GM21576 (cell line): ENCODE results near the gene EVI2B.
"Not testable (repeated sequence)": the region's sequence is repeated elsewhere in the genome, so short reads cannot be mapped to it uniquely, and the experiment has no call there.

Experiments
- ATAC-seq: cut with Tn5 transposase; IDR thresholded peaks from one replicate; pipeline ENCODE4 v1.9.1; 2021; ENCODE audit warnings: mild to moderate bottlenecking, moderate library complexity; ENCODE audit not compliant: unreplicated experiment

The EVI2B gene, protein sequence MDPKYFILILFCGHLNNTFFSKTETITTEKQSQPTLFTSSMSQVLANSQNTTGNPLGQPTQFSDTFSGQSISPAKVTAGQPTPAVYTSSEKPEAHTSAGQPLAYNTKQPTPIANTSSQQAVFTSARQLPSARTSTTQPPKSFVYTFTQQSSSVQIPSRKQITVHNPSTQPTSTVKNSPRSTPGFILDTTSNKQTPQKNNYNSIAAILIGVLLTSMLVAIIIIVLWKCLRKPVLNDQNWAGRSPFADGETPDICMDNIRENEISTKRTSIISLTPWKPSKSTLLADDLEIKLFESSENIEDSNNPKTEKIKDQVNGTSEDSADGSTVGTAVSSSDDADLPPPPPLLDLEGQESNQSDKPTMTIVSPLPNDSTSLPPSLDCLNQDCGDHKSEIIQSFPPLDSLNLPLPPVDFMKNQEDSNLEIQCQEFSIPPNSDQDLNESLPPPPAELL

DNA sequence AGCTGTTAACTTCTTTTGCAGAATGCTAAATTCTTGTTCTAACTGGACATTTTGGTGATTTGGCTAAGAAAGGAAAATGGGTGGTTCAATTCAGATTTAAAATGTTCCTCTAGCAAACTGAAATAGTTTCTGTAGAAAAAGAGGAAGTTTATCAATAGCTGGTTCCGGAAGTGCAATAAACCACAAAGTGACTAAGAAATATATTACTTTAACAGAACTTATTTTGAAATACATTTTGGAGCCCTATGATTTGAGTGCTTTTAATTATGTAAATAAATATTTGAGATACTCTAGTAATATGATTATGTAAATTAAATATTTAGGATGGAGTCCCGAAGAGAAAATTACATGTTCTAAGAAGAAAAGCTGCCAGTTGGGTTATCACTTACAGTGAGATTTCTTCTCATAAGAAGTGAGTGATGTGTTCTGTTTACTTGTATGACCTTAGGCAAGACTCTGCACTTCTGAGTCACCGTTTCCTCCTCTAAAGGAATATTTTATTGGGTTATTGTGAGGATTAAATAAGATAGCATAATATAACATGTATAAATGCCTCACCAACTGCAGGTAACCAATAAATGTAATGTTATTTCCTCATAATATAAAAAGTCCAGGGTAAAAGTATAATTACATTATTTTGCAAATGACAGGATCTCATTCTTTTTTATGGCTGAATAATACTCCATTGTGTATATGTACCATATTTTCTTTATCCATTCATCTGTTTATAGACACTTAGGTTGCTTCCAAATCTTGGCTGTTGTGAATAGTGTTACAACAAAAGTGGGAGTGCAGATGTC lies at the start of gene EVI2B:
Gene EVI2B (minus strand): TSS at position 73 of the 800 bp plus-strand sequence. CDS start 8,445 bp downstream, outside the sequence.
- no peak for ATAC-seq

- ATAC-seq: no peak
These were observed 44.1 kb upstream of the EVI2B start for GRCh38 chr17:31357839-31358394.

- no peak for ATAC-seq
These were observed 43.2 kb upstream of the EVI2B start for GRCh38 chr17:31357091-31357490.

DNA sequence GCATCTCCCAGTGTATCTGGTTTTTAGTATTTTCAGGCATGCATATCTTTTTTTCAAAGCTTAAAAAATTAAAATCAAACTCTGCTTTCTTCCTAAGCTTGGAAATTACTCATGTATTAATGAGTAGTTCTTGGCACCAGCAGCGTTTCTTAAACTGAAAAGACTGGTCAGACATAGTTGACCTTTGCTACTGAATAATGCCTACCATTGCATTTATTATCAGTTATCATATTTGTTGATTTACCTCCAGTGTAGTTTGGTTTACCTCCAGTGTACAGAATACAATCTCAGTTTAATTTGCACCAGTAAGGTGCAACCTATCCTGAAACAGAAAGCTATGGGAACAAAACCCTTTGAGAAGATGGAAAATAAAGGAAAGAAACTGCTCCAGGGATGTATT lies 42.1 kb upstream of the EVI2B start:
- no peak for ATAC-seq

DNA sequence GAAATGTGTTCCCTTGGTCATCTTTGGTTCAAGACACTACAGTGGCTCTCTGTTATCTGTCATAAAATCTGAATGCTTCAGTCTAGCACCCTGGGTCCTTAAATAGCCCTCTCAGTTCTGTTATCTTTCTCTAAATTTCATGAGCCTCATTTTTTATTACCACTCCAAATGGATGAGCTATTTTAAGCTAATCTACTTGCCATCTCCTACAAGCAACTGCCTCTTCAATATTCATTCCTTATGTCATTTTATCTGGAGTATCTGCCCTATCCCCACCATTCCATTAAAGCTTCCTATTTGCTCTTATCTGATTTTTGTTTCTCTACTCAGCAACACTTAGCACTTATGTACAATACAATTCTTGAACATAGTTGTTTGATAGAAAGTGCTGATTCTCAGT lies 35.6 kb upstream of the EVI2B start:
- ATAC-seq: no peak

DNA sequence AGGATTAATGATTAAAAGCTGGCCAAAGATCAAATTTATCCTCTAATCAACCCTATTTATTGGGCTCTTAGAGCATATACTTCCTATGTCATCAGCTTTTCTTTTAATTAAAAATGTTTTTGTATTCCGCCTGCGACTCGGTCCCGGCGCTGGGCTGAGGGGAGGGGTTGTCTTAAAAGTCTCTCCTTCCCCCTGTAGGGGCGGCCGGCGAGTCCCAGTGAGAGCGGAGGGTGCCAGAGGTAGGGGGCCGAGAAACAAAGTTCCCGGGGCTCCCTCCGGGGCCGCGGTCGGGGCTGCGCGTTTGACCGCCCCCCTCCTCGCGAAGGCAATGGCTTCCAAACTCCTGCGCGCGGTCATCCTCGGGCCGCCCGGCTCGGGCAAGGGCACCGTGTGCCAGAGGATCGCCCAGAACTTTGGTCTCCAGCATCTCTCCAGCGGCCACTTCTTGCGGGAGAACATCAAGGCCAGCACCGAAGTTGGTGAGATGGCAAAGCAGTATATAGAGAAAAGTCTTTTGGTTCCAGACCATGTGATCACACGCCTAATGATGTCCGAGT lies 31.4 kb upstream of the EVI2B start:
- not testable (repeated sequence) for ATAC-seq

GRCh38 chr17:31339906-31340661 lies 26.2 kb upstream of the EVI2B start:
- ATAC-seq: no peak

GRCh38 chr17:31329221-31329620 lies 15.4 kb upstream of the EVI2B start:
- no peak for ATAC-seq

DNA sequence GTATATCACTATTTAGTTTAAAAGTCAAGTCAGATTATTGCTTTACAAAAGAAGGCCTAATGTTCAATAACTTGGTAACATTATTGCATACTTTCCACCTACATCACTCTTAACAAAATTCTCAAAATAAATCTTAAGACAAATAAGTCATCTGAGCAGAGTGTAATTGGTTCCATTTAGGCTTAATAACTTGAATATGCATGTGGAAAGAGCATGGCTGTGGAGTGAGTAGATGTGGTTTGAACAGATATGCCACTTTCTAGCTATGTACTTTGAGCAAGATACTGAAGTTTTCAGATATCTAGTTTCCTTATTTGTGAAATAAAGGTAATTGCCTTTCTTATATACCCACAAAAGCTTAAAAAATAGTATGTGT lies 14.3 kb upstream of the EVI2B start:
- ATAC-seq: no peak

DNA sequence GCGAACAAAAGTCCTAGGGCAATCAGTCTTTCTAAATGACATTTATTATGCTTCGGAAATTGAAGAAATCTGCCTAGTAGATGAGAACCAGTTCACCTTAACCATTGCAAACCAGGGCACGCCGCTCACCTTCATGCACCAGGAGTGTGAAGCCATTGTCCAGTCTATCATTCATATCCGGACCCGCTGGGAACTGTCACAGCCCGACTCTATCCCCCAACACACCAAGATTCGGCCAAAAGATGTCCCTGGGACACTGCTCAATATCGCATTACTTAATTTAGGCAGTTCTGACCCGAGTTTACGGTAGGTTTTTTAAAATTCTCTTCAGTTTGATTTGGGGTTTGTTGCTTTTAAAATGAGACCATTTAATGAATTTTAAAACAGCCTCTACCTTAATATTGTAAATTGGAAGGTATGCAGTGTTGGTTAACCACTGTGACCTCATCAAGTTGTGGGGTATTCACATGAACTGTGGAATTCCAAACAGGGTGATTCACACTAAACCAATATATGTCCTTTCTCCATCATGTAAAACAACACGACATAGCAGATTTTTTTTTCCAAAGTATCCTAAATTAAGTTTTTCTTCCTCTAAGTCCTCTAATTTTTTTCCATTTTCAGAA lies 13.8 kb upstream of the EVI2B start:
- no peak for ATAC-seq

GRCh38 chr17:31323551-31323950 lies 9.7 kb upstream of the EVI2B start:
- no peak for ATAC-seq

DNA sequence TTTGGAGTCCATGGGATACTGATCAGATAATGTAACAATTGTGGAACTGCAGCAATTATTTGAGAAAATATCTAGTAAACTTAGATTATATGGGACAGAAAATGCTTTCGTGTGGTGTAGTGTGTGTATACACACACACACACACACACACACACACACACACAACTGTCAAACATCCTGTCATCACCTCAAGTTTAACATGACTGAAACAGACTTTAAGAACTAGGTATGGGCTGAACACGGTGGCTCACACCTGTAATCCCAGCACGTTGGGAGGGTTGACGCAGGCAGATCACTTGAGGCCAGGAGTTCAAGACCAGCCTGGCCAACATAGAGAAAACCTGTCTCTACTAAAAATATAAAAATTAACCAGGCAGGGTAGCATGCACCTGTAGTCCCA lies 8.1 kb upstream of the EVI2B start:
- ATAC-seq: no peak

- peak; percentile 40 for ATAC-seq
These were observed 7.6 kb upstream of the EVI2B start, which contains the start of gene EVI2A for GRCh38 chr17:31321481-31321880. Gene EVI2A, minus strand, starts transcription at chr17:31321622. Its CDS starts 2,609 bp downstream, at chr17:31319013.

GRCh38 chr17:31320791-31321190 lies 6.9 kb upstream of the EVI2B start:
- no peak for ATAC-seq

DNA sequence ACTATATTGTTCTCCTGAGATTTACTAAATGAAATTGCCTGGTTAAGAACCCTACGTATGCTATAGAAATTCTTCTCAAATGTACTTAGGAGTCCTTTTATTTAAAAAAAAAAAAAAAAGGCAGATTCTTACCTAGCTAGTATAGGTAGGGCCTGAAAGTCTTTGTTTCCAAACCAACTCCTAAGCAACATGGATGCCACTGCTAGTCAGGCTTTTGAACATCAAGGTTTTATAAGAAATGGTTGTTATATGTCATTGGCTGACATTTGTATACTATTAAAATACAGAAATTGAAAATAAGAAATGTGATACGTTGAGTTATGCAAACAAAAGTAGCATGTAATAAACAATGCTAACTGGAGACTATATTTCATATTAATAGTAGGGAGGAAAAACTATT lies 6.4 kb upstream of the EVI2B start:
- ATAC-seq: no peak

GRCh38 chr17:31318851-31319661 lies 5.2 kb upstream of the EVI2B start:
- no peak for ATAC-seq

- ATAC-seq: peak; percentile 35
These were observed 4.5 kb upstream of the EVI2B start for GRCh38 chr17:31318298-31318801.

DNA sequence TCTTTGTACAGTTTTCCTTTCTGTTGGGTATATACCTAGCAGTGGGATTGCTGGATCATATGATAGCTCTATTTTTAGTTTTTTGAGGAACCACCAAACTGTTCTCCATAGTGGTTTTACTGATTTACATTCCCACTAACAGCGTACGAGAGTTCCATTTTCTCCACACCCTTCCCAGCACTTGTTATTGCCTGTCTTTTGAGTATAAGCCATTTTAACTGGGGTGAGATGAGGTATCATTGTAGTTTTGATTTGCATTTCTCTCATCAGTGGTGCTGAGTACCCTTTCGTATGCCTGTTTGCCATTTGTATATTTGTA lies 887 bp upstream of the EVI2B start:
- no peak for ATAC-seq

DNA sequence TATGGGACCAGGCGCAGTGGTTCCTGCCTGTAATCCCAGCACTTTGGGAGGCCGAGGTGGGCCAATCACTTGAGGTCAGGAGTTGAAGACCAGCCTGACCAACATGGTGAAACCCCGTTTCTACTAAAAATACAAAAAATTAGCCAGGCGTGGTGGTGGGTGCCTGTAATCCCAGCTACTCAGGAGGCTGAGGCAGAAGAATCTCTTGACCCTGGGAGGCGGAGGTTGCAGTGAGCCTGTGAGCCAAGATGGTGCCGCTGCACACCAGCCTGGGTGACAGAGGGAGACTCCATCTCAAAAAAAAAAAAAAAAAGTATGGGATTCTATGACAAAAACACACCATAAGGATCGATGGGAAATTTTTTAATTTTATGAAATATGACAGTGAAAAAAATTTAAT lies 1.6 kb downstream of the EVI2B start:
- ATAC-seq: not testable (repeated sequence)
